HFFc6 (cell line): Measurements from ENCODE around the gene VPS9D1. TPM values are rescaled to one million over a fixed set of nuclear protein-coding genes. Genes with fewer than 3 reads are reported as not detected.

Experiments used
- DNase-seq: peaks from one replicate; pipeline ENCODE4 v3.0.0-alpha.2; 2018
- H3K27ac Mint-ChIP-seq: 2 replicates; pipeline ENCODE4 v1.8.0; 2020; ENCODE audit warnings: mild to moderate bottlenecking, mixed read lengths
- H3K27me3 Mint-ChIP-seq: 2 replicates; pipeline ENCODE4 v1.8.0; 2021; ENCODE audit warnings: mild to moderate bottlenecking, moderate library complexity, mixed read lengths; ENCODE audit not compliant: insufficient read depth
- H3K36me3 Mint-ChIP-seq: 2 replicates; pipeline ENCODE4 v1.8.0; 2021; ENCODE audit warnings: low read depth, mixed read lengths
- H3K4me1 Mint-ChIP-seq: 2 replicates; pipeline ENCODE4 v1.8.0; 2020; ENCODE audit warnings: low read depth, mixed read lengths
- H3K4me3 Mint-ChIP-seq: 2 replicates; pipeline ENCODE4 v1.8.0; 2020; ENCODE audit warnings: mild to moderate bottlenecking, moderate library complexity, mixed read lengths
- H3K9me3 Mint-ChIP-seq: 2 replicates; pipeline ENCODE4 v1.8.0; 2020; ENCODE audit warnings: mild to moderate bottlenecking, mixed read lengths
- total RNA-seq, 6 experiments: library from RNA; stranded (reverse); fragmentation: NEBNext Ultra II Directional; extraction: Animal tissue kit (Norgen Biotek cat#: 25700); gene quantifications; 2 replicates in 1 of 6; 3 replicates in 5 of 6; pipeline ENCODE4 v1.2.3, GENCODE V29; 2021
- TF ChIP-seq, protein P1 (sequence below): fragments of 200-600 bp; sonication (generic); IDR thresholded peaks from 2 replicates; pipeline ENCODE4 v1.5.0; 2021; ENCODE audit warnings: antibody characterized with exemption, mild to moderate bottlenecking

VPS9D1 gene
- total RNA-seq, 6 experiments from 2014 or later: 12.7 to 19.3 (median 16.1) TPM

DNA sequence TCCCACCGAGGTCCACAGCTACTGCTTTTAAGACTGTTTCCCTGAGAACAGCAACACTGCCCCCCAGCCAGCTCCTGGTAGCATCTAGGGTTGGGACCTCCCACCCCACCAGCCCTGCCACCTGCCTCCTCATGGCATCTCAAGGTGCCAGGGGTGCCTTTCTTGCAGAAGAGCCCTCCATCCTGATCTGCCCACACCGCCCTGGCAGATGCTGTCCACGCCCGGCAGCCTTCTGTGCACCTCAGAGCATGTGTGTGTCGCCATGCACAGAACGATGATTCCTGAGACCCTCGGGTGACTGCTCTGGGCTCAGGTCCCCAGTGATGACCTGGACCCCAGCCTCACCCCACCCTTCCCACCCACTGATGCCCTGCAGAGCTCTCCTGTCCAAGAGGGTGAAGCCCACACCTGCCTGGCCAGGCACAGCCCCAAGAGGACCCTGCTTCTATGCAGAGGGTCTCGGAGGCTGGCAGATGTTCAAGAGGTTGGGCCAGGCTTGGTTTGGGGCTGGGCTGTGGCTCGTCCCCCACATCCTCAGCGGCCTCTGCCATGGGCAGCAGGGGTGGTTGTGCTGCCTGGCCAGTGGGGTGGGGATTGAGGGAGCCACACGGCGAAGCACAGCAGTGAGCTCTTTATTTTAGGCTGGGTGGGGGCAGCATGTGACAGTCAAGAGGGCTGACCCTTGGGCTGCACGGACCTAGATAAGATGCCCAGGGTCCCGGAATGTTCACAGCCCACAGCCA is 14.0 kb downstream of the VPS9D1 start:
- H3K36me3 Mint-ChIP-seq: no peaks in the 10 kb centered on the region
- no peaks in the 10 kb centered on the region for H3K9me3 Mint-ChIP-seq
- no peak overlapping the region for H3K4me3 Mint-ChIP-seq
- H3K27me3 Mint-ChIP-seq: peaks cover 4% of the 10 kb centered on the region; the same call in 1 of the 2 replicates
- no peak overlapping the region for H3K27ac Mint-ChIP-seq
- H3K4me1 Mint-ChIP-seq: no peaks in the 10 kb centered on the region
- DNase-seq: no peak
- TF ChIP-seq, protein P1, sequence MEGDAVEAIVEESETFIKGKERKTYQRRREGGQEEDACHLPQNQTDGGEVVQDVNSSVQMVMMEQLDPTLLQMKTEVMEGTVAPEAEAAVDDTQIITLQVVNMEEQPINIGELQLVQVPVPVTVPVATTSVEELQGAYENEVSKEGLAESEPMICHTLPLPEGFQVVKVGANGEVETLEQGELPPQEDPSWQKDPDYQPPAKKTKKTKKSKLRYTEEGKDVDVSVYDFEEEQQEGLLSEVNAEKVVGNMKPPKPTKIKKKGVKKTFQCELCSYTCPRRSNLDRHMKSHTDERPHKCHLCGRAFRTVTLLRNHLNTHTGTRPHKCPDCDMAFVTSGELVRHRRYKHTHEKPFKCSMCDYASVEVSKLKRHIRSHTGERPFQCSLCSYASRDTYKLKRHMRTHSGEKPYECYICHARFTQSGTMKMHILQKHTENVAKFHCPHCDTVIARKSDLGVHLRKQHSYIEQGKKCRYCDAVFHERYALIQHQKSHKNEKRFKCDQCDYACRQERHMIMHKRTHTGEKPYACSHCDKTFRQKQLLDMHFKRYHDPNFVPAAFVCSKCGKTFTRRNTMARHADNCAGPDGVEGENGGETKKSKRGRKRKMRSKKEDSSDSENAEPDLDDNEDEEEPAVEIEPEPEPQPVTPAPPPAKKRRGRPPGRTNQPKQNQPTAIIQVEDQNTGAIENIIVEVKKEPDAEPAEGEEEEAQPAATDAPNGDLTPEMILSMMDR: no peak

DNA sequence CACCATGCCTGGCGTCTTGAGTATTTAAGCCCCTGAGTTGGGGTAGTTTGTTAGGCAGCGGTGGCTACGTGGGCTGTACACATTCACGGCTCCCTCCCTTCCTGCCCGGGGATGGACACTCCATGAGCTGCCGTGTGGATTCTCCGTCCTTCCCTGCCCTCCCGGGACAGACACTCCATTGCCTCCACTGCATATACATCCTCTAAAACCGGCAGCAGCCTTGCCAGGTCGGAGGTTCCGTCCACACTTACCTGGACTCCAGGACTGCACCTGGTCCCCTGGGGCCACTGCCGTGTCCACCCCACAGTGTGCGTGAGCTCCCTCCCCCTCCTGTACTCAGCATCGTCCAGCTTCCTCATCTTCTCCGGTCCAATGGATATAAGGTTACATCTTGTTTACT is 15.7 kb downstream of the VPS9D1 start:
- DNase-seq: no peak

GRCh38 chr16:89704281-89704680 is 16.4 kb downstream of the VPS9D1 start:
- H3K9me3 Mint-ChIP-seq: no peaks in the 10 kb centered on the region
- H3K27me3 Mint-ChIP-seq: peaks cover 2% of the 10 kb centered on the region; the same call in 1 of the 2 replicates
- no peak overlapping the region for H3K27ac Mint-ChIP-seq
- DNase-seq: no peak
- H3K36me3 Mint-ChIP-seq: no peaks in the 10 kb centered on the region
- TF ChIP-seq, protein P1: 0 out of 2 replicates have a peak, but pooled peaks have one; percentile 10
- H3K4me1 Mint-ChIP-seq: peaks cover 6% of the 10 kb centered on the region; the same call in 1 of the 2 replicates
- H3K4me3 Mint-ChIP-seq: no peak overlapping the region

More for the DNA sequence above, 15.7 kb downstream of the VPS9D1 start:
- Mint-ChIP-seq H3K27ac (no peak overlapping the region), H3K4me3 (no peak overlapping the region), H3K4me1 (peaks cover 2% of the 10 kb centered on the region; the same call in 1 of the 2 replicates), H3K27me3 (peaks cover 2% of the 10 kb centered on the region; the same call in 1 of the 2 replicates), H3K9me3 (no peaks in the 10 kb centered on the region), H3K36me3 (no peaks in the 10 kb centered on the region)
- TF ChIP-seq, protein P1: no peak

DNA sequence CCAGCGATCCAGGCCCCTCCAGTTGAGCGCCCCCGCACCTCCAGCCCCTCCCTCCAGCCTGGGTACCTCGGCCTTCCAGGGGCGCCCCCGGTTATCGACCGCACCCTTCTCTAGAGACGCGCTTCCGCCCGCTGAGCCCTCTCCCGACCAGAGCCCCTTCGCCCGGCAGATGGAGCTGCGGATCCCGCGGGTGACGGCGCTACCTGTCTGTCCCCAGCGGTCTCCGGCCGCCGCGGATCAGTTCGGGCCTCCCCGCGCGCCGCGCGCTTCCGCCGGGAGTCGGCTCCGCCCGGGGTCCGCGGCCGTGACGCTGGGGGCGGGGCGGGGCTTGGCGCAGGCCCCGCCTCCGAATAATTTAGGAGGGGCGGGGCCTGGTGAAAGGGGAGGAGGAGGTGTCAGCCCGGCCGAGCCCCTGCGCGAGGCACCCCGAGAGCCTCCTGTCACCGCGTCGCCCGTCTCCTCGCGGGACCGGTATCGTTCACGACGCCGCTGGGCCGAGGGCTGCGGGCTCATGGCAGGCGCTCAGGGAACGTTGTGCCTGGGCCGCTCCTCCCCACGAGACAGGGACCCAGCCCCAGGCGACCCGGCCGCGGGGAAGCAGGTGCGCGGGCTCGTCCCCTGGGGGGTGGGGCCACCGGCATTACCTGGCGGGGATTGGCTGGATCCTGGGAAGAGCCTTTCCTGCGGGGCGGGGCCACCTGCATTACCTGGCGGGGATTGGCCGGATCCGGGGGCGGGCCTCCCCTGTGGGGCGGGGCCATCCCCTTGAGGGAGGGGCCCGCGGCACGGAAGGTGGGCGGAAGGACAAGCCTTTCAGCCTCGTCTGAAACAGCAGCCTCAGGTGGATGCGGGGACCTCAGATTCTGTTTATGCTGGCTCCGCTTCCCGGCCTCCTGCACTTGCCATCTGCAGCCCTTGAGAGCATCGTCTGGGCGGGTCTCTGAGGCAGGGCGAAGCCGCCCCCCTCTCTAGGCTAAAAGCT is 19.0 kb downstream of the VPS9D1 start, which contains the start of gene SPATA2L:
SPATA2L (minus strand) TSS at position 281 of the 982 bp plus-strand sequence. CDS start 473 bp downstream, outside the sequence.
- TF ChIP-seq, protein P1: peak; percentile 24
- Mint-ChIP-seq H3K36me3 (no peaks in the 10 kb centered on the region; the same call in 1 of the 2 replicates), H3K27ac (peak within 1 kb of the TSS; percentile 70), H3K4me1 (peaks cover 6% of the 10 kb centered on the region; the same call in 1 of the 2 replicates), H3K4me3 (peak within 1 kb of the TSS; percentile 76), H3K27me3 (peaks cover 2% of the 10 kb centered on the region; the same call in 1 of the 2 replicates), H3K9me3 (no peaks in the 10 kb centered on the region)
- peak; percentile 71 for DNase-seq
